Heart right ventricle (tissue), 16 donors: Measurements from ENCODE around the gene CDKAL1. TPM values are rescaled to one million over a fixed set of nuclear protein-coding genes. Genes with fewer than 3 reads are reported as not detected.
A peak's percentile ranks its signal among the peaks of the same experiment; 100 is the strongest.

Experiments used
- ATAC-seq, 8 donors: fragments of 200-7000 bp; cut with Tn5 transposase; one replicate each; pipeline ENCODE4 v1.9.1; 2020; ENCODE audit warnings: mild to moderate bottlenecking in 8 of 8, moderate library complexity in 8 of 8, moderate number of reproducible peaks in 1 of 8
- DNase-seq, 2 donors: peaks; one replicate each; pipeline ENCODE4 v3.0.0-alpha.2; 2020
- H3K27ac ChIP-seq, 10 donors: fragments of 200-600 bp; sonication (generic) in 2 of 10; one replicate each; pipeline versions ENCODE4 v1.5.0 to v1.8.0; 2020 to 2022; ENCODE audit warnings: mild to moderate bottlenecking in 3 of 10
- H3K27me3 ChIP-seq, 7 donors: fragments of 200-600 bp; one replicate each; pipeline ENCODE4 v1.8.0; 2021 to 2022; ENCODE audit warnings: mild to moderate bottlenecking in 2 of 7
- H3K36me3 ChIP-seq, 9 donors: fragments of 200-600 bp; sonication (generic) in 1 of 9; one replicate each; pipeline versions ENCODE4 v1.5.0 to v1.8.0; 2020 to 2022; ENCODE audit warnings: mild to moderate bottlenecking in 2 of 9
- H3K4me1 ChIP-seq, 9 donors: fragments of 200-600 bp; sonication (generic) in 1 of 9; one replicate each; pipeline versions ENCODE4 v1.5.0 to v1.8.0; 2020 to 2022; ENCODE audit warnings: mild to moderate bottlenecking in 4 of 9
- H3K4me3 ChIP-seq, 10 donors: fragments of 200-600 bp; sonication (generic) in 2 of 10; one replicate each; pipeline versions ENCODE4 v1.5.0 to v1.8.0; 2020 to 2022; ENCODE audit warnings: mild to moderate bottlenecking in 7 of 10, moderate library complexity in 2 of 10
- H3K9me3 ChIP-seq, 11 donors: fragments of 200-600 bp in 10 of 11; sonication (generic) in 2 of 11; one replicate each; pipeline versions ENCODE4 v1.5.0 to v1.8.0; 2013 to 2022; ENCODE audit warnings: mild to moderate bottlenecking in 2 of 11, control low read depth in 1 of 11, moderate library complexity in 1 of 11
- CTCF ChIP-seq, 9 donors: fragments of 200-600 bp; sonication (generic) in 2 of 9; IDR thresholded peaks; one replicate each; pipeline versions ENCODE4 v1.5.0 to v1.8.0; 2021 to 2022; ENCODE audit warnings: antibody characterized with exemption in 9 of 9, mild to moderate bottlenecking in 5 of 9, moderate library complexity in 1 of 9
- WGBS, 2 donors: extraction: QIAGEN DNeasy Blood & Tissue Kit; methylation state at CpG; one replicate each; pipeline ENCODE4 v1.1.7; 2013; ENCODE audit warnings: inconsistent platforms in 1 of 2; 5-methylcytosine and 5-hydroxymethylcytosine counted together
- intact Hi-C, 10 donors: fragments of 100-400 bp; cut with DNase I; formaldehyde crosslinking; loops; one replicate each; pipeline versions ENCODE4 v1.11.1 to v1.14.2; 2022
- polyA plus RNA-seq, 2 donors: library from polyadenylated mRNA; stranded (reverse); fragments of 200-250 nt; gene quantifications; one replicate each; pipeline ENCODE4 v1.2.3, GENCODE V29; 2013
- total RNA-seq, 10 donors: library from RNA; stranded (reverse); fragmentation: NEBNext Ultra II Directional in 3 of 10; extraction: Animal tissue kit (Norgen Biotek cat#: 25700) in 3 of 10; gene quantifications; one replicate each; pipeline versions ENCODE4 v1.2.1 to v1.2.4, GENCODE V29; 2021 to 2023
- donor health status: Arrhythmogenic right ventricular cardiomyopathy.
- donor health status: ischemic (EF 13 %, LVEDD 7.1; RV severe dilation, severe dysfunction).
- donor health status: healthy with polysubstance abuse.
- donor health status: DM: no; HTN: yes; CAD: no.
- donor health status: DM: no; HTN: no; CAD: no.
- donor health status: ischemic (EF 25% LVEDD 6.9; RV normal size, moderate dysfunction).
- donor health status: ischemic (EF 25% LVEDD 5.7; RV mildly dilated, moderate dysfunction).
- donor health status: healthy.
- donor health status: DM: yes; HTN: yes; CAD: no.
- donor health status: Ischemic cardiomyopathy.
- donor health status: ischemic (EF 35%, LVEDD 5.7; RV mildly dilated, moderate dysfunction).
- donor health status: nonischemic (EF 11% LVEDD 7.7; RV severe dilation, severe dysfunction).
- donor health status: DM: yes; HTN: yes; CAD: no.
- donor health status: PGD.
- donor health status: ischemic (EF 29% LVEDD 5.4; RV normal size, mild dysfunction).
- donor health status: nonischemic (EF 23%, LVEDD 6.1; RV moderate dilation, normal function).

CDKAL1 gene
- total and polyA plus RNA-seq, 12 donors, result 3.2 to 14.0 (median 10.6) TPM

- DNase-seq, result no peak
- Histone ChIP-seq H3K27ac (peak overlapping the region in 4 of 10 donors; percentile 13 to 56 (median 40)), H3K27me3 (no peaks in the 10 kb centered on the region), H3K4me1 (no peaks in the 10 kb centered on the region), H3K36me3 (no peaks in the 10 kb centered on the region), H3K4me3 (no peak overlapping the region), H3K9me3 (no peaks in the 10 kb centered on the region)
- peak in 1 of 8 donors; percentile 41 for ATAC-seq
- intact Hi-C loops, result no loop called here
- TF ChIP-seq CTCF (IDR thresholded peaks at IDR 0.05), result no peak
- WGBS, 2 donors, result 60 to 62% methylated on average over 1 of the region's 1 CpG
Observed at GRCh38 chr6:21033084-21033483, 498.8 kb downstream of the CDKAL1 start.

- intact Hi-C loops, result no loop called here
- WGBS, 2 donors, result 79 to 86% methylated on average over 4 of the region's 4 CpGs
- no peak for TF ChIP-seq CTCF (IDR thresholded peaks at IDR 0.05)
- Histone ChIP-seq H3K4me1 (no peaks in the 10 kb centered on the region), H3K36me3 (no peaks in the 10 kb centered on the region), H3K9me3 (no peaks in the 10 kb centered on the region), H3K4me3 (no peak overlapping the region), H3K27ac (peak overlapping the region in 4 of 10 donors; percentile 13 to 56 (median 40)), H3K27me3 (no peaks in the 10 kb centered on the region)
- ATAC-seq (peak; percentile 55 to 89 (median 69)), DNase-seq (peak in 1 of 2 donors; percentile 15)
Observed at GRCh38 chr6:21033575-21034026, 499.3 kb downstream of the CDKAL1 start.

DNA sequence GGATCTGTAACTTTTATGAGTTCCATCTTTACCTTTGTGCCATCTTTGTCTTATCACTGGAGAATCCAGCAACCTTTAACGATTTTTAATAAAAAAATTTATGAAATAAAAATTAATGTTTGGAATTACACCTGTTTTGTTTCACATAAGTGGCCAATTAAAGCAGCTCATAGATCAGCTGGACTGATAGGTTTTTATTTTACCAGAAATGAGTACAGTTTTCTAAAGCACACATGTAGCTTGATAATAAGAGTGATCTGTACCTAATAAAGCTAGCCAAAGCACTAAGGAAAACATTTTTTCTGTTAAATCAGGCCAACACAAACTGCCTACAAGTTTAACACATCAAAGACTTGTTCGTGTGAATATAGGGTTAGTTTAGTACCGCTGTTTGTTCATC is 500.1 kb downstream of the CDKAL1 start:
- WGBS, 2 donors, result 66 to 81% methylated on average over 3 of the region's 3 CpGs
- intact Hi-C loops, result no loop called here
- Histone ChIP-seq H3K27me3 (no peaks in the 10 kb centered on the region), H3K27ac (peak overlapping the region in 3 of 10 donors; percentile 3 to 41 (median 37)), H3K9me3 (no peaks in the 10 kb centered on the region), H3K4me1 (no peaks in the 10 kb centered on the region), H3K36me3 (no peaks in the 10 kb centered on the region), H3K4me3 (no peak overlapping the region)
- no peak for DNase-seq
- no peak for TF ChIP-seq CTCF (IDR thresholded peaks at IDR 0.05)
- no peak for ATAC-seq

GRCh38 chr6:21037453-21037852 is 503.2 kb downstream of the CDKAL1 start:
- TF ChIP-seq CTCF (IDR thresholded peaks at IDR 0.05), result no peak
- WGBS, 2 donors, result 97 to 100% methylated on average over 1 of the region's 1 CpG
- DNase-seq (no peak), ATAC-seq (no peak)
- H3K36me3 ChIP-seq, result no peaks in the 10 kb centered on the region
- intact Hi-C loops, result no loop called here
- H3K27ac ChIP-seq, result no peak overlapping the region
- H3K27me3 ChIP-seq, result no peaks in the 10 kb centered on the region
- no peak overlapping the region for H3K4me3 ChIP-seq
- no peaks in the 10 kb centered on the region for H3K9me3 ChIP-seq
- no peaks in the 10 kb centered on the region for H3K4me1 ChIP-seq
